GM19372 (cell line): ENCODE measurements around the gene RAB40A.
"Not testable (repeated sequence)": the region's sequence is repeated elsewhere in the genome, so short reads cannot be mapped to it uniquely, and the experiment has no call there.

ENCODE experiments used
- ATAC-seq: cut with Tn5 transposase; IDR thresholded peaks from one replicate; pipeline ENCODE4 v1.9.1; 2021; ENCODE audit warnings: mild to moderate bottlenecking, low read depth, moderate library complexity; ENCODE audit not compliant: unreplicated experiment

The RAB40A gene

DNA sequence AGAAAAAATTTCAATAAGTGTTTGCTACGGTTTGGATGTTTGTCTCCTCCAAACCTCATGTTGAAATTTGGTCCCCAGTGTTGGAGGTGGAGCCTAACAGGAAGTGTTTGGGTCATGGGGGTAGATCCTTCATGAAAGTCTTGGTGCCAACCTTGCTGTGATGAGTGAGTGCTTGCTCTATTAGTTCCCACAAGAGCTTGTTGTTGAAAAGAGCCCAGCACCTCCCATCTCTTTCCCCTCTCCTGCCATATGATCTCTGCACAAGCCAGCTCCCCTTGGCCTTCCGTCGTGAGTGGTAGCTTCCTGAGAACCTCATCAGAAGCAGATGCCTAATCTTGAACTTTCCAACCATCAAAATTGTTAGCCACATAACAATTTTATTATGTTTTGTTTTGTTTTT lies 10.3 kb upstream of the RAB40A start:
- ATAC-seq: no peak

DNA sequence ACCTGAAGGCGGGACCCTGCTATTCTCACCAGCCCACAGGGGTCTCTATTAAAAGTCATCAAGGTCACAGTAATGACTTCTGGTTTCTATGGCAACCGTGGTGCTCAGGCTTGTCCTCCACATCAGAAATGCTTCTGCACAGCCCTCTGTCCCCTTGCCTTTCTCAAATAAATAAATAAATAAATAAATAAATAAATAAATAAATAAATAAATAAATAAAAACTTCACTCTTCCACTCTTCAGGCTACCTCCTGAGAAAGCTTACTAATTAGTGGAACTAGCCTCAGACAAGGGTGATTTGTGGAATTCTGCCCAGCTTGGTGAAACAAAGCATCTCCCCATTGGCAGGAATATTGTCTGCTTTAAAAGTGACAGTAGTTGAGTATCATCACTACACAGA lies 5.5 kb upstream of the RAB40A start:
- no peak for ATAC-seq

DNA sequence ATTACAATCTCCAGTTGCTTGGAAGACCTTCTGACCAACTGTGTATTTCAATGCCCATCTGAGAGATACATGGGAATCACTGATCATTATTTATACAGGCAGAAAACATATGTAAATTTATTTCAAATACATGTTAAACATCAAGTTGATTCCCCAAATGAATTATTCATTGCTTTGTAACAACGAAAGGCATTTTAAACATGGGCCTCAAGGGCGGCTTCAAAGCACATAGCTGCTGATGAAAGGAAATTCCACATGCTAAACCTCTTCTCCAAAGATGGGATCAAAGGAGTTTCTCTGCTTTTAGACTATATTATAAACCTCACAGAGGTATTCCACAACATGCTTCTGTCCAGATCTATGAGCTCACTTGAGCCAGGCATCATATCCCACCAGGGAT lies 4.3 kb upstream of the RAB40A start:
- no peak for ATAC-seq

DNA sequence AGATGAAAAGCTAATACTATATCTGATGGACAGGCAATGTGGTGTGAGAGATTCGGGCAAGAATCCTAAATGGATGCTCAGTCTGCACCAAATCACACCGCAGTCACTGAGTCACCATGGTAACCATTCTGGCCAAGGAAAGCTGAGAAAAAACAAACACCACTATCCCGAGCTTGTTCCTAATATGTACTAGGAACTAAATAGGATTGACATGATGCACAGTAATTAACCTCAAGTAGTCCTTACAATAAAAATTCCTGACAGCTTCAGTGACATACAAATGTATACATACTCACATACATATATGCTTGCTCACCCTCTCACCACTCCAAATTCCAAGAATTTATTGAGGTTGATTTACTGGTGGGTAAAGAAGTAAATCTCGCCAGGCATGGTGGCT lies 1.1 kb upstream of the RAB40A start:
- ATAC-seq: no peak

DNA sequence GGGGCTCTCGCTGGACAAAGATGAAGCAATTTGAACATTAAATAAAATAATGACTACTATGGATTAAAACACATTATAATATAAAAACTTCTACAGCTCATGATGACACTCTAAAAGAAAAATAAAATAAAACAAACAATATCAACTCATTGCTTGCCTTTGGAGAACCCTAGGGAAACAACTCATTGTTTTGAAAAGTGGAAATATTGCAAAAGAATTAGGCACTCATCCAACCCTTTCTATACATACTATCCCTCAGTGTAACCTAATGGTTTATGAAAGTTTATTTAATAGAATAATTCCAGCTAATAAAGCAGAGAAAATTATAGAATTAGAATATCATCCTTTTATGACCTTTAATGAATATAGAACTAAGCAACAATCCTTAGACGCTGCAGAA lies 718 bp downstream of the RAB40A start:
- no peak for ATAC-seq

DNA sequence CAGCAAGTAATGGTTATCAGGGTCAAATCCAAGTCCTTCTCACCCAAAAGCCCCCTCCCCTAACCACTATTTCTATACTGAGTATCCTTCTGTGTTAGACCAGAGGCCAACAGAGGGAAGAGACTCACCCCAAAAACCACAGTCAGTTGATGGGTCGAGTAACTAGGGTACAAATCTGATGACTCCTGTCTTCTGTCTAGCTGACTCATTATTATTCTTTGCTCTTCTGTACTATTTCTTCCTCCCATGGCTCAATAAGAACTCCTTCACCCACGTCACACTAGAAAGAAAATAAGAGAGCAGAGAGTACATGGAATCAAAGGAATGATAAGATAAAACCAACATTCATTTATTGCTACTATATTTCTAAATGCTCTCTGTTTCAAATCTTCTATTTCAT lies 2.0 kb downstream of the RAB40A start:
- ATAC-seq: no peak

DNA sequence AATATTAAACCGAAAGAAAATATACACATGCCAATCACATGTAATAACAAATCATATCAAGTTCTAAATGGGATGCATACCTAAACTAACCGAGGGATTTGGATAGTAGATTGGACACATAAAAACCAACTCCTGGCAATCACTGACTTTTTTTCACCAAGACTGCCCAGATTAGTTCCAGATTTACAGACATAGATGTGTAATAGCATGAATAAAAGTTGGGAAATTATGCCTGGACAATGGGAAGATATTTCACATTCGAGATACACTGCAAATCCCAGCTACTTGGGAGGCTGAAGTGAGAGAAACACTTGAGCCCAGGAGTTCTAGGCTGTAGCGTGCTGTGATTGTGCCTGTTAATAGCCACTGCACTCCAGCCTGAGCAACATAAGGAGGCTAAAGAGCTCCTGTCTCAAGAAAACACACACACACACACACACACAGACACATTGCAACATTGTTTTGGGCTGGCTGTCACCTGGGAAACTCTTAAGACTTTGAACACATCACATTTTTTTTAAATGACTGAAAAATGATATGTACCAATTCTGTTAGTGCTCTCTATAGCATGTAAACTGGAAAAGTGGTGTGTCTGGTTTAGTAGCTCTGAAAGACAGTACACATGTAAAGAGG lies 5.7 kb downstream of the RAB40A start:
- ATAC-seq: no peak

DNA sequence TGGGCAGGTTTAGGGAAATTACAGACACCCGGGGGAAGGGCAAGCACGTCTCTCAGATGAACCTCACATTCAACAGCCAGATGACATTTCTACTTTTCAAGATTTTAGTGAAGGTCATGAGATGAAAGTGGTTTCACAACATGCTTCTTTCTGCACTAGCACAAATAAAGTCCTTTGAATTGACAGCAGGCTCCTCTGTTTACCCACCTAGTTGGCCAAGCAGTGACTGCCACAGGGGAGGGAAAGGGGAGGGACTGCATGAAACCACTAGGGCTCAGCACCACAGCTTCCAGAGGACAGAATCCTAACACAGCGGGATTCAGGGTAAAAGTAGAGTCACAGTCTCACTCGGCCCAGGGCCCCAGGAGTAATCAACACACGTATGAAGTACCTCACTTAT lies 6.2 kb downstream of the RAB40A start:
- no peak for ATAC-seq

DNA sequence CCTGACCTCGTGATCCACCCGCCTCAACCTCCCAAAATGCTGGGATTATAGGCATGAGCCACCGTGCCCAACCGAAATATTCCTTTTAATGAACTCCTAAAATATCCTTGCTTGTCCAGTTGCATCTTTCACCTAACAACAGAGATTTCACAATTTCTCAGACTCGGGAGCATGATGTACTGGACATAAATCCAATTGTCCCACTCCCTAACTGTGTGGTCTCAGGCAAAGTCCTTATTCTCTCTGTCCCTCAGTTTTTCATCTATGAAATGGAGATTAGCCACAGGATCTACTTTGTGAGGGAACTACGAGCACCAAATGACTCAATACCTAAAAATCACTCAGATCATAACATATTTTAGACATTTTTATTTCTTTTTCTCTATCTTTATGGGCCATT lies 9.3 kb downstream of the RAB40A start:
- ATAC-seq: no peak

DNA sequence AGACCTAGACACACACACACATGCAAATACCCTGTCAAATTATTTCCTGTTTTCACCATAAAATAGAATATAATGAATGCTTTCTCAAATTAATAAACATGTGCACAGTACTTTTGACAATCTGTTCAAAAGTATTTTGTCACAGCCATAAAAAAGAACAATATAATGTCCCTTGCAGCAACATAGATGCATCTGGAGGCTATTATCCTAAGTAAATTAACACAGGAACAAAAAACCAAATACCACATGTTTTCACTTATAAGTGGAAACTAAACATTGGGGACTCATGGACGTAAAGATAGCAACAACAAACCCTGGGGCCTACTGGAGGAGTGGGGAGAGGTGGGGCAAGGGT lies 15.5 kb downstream of the RAB40A start:
- ATAC-seq: no peak

DNA sequence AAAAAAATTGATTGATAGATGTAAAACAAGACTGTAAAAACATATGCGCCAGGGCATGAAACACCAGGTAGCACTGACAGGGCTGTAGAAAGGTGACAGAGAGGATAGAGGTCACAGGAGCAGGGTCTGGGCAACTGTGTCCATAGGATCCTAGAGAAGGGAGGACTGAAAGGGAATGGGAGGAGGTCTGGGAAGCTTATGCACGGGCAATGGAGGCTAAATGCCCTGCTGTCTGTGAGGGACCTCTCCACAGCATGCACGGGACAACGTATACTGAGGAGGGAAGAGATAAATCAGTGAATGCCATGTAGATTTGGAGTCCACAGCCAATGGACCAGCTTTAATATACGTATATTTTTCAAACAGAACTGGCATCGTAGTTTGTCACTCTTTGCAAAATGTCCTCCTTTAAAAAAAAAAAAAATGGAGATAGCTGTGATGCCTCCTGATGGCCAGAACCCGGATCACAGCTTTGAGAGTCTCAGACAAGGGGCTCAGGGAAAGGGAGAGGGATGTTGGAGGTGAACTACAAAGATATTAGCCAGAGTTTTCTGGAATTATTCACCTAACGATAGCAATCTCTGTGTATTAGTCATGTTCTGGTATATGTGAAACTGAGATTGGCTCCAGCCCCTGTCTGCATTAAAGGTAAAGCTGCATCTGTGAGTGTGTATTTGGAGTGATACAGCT lies 16.0 kb downstream of the RAB40A start:
- no peak for ATAC-seq

DNA sequence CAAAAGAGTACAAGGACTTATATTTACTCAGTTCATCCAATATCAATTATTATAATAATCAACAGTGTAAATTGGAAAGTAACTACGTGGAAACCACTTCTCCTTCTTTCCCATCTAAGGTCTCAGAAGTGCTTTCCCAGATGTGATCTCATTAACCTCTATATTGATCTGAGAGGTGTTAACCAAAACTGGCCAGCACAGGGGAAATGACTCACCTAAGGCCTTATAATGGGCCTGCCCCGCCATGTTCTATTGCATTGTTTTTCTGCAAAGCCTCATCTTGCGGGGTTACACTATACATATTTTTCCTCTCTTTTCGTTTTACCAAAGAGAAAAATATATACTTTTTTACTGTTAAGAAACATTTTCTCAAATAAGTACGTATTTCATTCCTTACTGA lies 20.5 kb downstream of the RAB40A start:
- no peak for ATAC-seq

DNA sequence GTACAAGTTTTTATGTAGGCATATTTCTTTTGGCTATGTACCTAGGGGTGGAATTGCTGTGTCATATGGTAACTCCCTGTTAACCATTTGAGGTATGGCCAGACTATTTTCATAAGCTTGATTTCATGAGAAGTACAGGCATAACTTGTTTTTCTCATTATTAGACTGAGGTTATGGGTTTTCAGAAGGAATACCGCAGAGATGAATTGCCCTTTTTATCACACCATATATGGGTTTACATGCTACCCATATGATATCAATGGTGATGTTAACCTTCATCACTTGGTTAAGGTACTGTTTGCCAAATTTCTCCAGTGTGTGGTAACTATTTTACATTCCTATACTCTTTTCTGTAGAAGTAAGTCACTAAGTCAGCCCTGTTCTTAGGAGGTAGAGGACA lies 23.5 kb downstream of the RAB40A start:
- no peak for ATAC-seq

DNA sequence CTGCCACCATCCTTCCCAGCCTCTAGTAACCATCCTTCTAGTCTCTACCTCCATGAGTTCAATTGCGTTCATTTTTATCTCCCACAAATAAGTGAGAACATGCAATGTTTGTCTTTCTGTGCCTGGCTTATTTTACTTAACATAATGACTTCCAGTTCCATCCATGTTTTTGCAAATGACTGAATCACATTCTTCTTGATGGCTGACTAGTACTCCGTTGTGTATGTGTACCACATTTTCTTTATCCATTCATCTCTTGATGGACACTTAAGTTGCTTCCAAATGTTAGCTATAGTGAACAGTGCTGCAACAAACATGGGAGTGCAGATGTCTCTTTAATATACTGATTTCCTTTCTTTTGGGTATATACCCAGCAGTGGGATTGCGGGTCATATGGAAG lies 25.7 kb downstream of the RAB40A start:
- not testable (repeated sequence) for ATAC-seq

DNA sequence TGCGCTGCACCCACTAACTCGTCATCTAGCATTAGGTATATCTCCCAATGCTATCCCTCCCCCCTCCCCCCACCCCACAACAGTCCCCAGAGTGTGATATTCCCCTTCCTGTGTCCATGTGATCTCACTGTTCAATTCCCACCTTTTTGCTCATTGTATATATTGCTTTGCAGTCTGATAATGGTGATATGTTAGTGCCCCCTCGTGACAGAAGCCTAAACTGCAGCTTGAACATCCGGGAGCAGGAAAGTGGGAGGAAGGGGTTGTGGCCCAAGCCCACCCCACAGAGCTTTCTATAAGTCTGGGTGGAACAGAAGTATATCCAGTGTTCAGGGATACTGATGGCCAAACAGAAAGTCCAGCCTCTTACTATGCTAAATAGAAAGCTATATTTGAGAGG lies 29.6 kb downstream of the RAB40A start:
- ATAC-seq: not testable (repeated sequence)

DNA sequence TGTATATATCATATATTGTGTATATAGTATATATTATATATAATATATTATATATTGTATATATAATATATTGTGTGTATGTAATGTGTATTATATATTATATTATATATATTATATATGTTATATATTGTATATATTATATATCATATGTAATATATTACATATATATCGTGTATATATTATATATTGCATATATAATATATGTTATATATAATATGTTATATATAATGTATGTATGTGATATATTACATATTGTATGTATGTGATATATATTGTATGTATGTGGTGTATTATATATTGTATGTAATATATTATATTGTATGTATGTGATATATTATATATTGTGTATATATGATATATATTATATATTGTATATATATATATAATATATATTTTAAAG lies 30.5 kb downstream of the RAB40A start:
- no peak for ATAC-seq

DNA sequence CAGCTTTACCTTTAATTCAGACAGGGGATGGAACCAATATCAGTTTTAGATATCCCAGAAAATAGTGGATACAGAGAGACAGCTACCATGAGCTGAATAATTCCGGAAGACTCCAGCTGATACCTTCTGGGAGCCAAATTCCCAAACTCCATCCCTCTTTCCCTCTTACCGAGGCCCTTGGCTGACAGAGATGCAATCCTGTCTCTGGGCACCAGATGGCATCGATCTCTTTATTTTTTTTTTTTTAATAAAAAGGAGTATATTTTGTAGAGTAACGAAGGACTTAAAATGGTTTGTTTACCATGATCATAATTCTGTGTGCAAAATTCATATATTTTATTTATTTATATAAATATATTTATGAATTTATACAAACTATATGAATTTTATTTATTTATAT lies 31.0 kb downstream of the RAB40A start:
- no peak for ATAC-seq

DNA sequence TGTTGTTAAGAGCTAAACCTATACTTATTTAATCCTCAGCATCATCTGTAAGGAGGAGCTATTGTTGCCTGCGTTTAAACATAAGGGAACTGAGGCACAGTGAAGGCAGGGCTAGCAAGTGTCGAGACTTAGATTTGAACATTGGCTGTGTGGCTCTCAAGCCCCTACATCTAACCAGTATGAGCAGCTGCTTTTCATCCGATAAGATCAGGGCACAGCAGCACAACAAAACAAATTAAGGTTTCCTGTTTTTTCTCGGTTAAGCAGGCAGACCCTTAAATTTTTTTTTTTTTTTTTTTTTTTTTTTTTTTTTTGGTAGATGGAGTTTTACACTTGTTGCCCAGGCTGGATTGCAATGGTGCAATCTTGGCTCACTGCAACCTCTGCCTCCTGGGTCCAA lies 35.6 kb downstream of the RAB40A start:
- no peak for ATAC-seq

DNA sequence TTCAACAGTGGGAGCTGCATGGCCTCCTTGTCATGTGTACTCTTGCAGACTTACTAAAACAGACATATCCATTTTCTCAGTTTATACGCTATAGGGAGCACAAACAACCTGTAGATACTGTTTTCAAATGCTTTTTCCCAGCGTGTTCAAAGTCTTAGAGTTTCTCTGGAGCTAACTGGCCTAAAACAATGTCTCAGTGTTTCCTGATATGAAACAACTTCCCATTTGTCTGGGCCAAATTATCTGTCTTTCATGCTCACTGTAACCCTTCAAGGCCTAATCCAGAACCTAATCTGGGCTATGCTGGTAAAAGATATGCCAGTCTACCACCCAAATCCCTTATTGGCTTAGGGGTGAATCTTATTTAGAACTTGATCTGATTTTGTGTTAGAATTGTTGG lies 38.8 kb downstream of the RAB40A start:
- no peak for ATAC-seq

DNA sequence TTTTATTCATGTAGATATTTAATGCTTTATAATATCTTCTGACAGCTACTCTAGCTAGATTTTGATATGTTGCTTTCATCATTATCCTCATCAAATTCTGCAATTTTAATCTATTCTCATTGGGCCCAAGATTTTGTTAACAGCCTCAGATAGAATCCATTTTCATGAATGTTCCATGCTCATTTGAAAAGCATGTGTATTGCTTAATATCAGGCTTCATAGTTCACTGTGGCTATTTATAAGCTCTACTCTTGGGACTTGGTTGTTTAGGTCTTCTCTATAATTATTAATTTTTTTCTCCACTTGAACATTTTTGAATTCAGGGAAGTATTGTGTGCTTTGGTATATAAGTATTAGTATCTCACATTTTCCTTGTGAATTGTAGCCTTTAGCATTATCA lies 41.8 kb downstream of the RAB40A start:
- no peak for ATAC-seq

DNA sequence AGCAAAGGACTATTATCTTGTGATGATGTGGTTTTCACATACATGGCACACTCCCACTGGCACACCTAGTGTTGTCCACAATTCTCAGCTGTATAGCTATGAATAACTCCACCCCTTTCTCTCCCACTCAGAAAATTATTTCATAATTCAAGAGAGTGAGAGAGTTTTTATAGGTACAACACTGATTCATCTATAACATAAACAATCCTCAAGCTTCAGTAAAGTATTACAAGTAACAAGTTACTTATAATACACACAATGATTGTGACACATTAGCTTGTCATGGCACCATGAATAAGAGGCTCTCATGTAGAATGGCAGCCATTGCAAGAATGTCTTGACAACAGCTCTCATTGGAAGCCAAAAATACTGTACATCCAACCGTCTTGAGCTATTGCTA lies 43.9 kb downstream of the RAB40A start:
- no peak for ATAC-seq

DNA sequence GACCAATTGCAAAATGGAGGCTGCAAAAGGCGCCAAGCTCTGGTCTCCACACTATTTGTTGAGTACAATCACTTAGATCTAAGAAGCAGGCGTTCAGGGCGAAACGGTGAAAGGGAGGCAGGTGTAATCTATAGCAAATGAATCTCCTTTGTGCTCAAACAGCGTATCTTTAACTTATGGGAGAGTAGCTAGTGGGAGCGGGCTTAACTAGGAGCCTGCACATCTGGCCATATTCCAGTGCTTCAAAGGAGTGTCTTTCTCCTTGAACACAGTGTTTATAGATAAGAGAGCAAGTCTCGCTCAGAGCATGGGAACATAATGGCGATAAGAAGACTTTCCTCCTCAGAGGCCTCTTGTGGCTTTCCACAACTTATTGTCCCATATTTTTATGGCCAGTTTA lies 49.3 kb downstream of the RAB40A start:
- not testable (repeated sequence) for ATAC-seq

DNA sequence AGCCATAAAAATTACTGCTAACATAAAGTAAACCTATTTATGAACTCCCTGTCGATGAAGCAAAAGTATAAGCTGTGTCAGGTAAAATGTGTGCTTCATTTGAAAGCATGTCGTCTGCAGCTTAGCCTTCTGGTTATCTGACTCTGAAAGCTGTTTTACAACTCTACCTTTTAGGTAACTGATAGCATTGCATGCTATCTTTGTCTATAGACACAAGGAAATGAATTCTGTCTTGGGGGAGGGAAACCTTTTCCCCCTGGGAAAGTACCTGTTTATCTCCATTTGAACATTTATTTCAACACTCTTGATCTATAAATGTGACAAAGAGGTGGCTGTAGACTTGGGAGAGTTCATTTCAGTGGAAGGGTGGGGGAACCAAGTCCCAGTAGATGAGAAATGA lies 51.4 kb downstream of the RAB40A start:
- no peak for ATAC-seq
